CD14-positive monocyte (primary cell): ENCODE measurements around the gene SFRP4. TPM values are rescaled to one million over a fixed set of nuclear protein-coding genes. Genes with fewer than 3 reads are reported as not detected.
"Not testable (repeated sequence)": the region's sequence is repeated elsewhere in the genome, so short reads cannot be mapped to it uniquely, and the experiment has no call there.

Experiments
- DNase-seq, 3 donors: peaks; one replicate each; pipeline ENCODE4 v3.0.0-alpha.2; 2011 to 2022
- H2AFZ ChIP-seq: 2 replicates; pipeline ENCODE4 v1.6.0; 2012; ENCODE audit warnings: mild to moderate bottlenecking, low read depth, low read length, inconsistent platforms; ENCODE audit not compliant: insufficient read depth, poor library complexity, severe bottlenecking
- H3K27ac ChIP-seq, 2 donors: 1 replicate in 1 of 2; 2 replicates in 1 of 2; pipeline ENCODE4 v1.5.1; 2012 to 2013; ENCODE audit warnings: low read length in 2 of 2, control low read depth in 1 of 2, inconsistent platforms in 1 of 2, low read depth in 1 of 2, mild to moderate bottlenecking in 1 of 2
- H3K27me3 ChIP-seq, 2 donors: one replicate each; pipeline versions ENCODE4 v1.6.0 to v1.6.1; 2011 to 2013; ENCODE audit warnings: low read length in 2 of 2; ENCODE audit not compliant: control insufficient read depth in 2 of 2, insufficient read depth in 2 of 2
- H3K36me3 ChIP-seq, 2 donors: replicated peaks in 1 of 2; 1 replicate in 1 of 2; 2 replicates in 1 of 2; pipeline versions ENCODE4 v1.5.1 to v1.6.1; 2012 to 2013; ENCODE audit warnings: low read length in 2 of 2, control low read depth in 1 of 2, inconsistent platforms in 1 of 2, mild to moderate bottlenecking in 1 of 2; ENCODE audit not compliant: insufficient read depth in 2 of 2, control insufficient read depth in 1 of 2
- H3K4me1 ChIP-seq, 2 donors: 1 replicate in 1 of 2; 2 replicates in 1 of 2; pipeline versions ENCODE4 v1.5.1 to v1.6.1; 2012 to 2013; ENCODE audit warnings: low read length in 2 of 2, control low read depth in 1 of 2, inconsistent platforms in 1 of 2, mild to moderate bottlenecking in 1 of 2, moderate library complexity in 1 of 2; ENCODE audit not compliant: insufficient read depth in 2 of 2, control insufficient read depth in 1 of 2
- H3K4me2 ChIP-seq: replicated peaks from 2 replicates; pipeline ENCODE3; 2012; ENCODE audit warnings: low read length, moderate library complexity, mild to moderate bottlenecking; ENCODE audit not compliant: poor library complexity, severe bottlenecking; ENCODE audit errors: extremely low read depth
- H3K4me3 ChIP-seq, 3 experiments: fragments of 200-600 bp in 1 of 3; sonication (generic) in 1 of 3; replicated peaks in 1 of 3; 1 replicate in 2 of 3; 2 replicates in 1 of 3; pipeline ENCODE4 v1.5.1; 2011 to 2013; ENCODE audit warnings: low read length in 3 of 3, mild to moderate bottlenecking in 3 of 3, control low read depth in 2 of 3, low read depth in 2 of 3, inconsistent platforms in 1 of 3, moderate library complexity in 1 of 3
- H3K79me2 ChIP-seq: 2 replicates; pipeline ENCODE4 v1.6.0; 2012; ENCODE audit warnings: mild to moderate bottlenecking, control low read depth, inconsistent platforms, low read length, moderate library complexity; ENCODE audit not compliant: insufficient read depth
- H3K9ac ChIP-seq: 2 replicates; pipeline ENCODE4 v1.6.0; 2017; ENCODE audit warnings: low read length, mild to moderate bottlenecking; ENCODE audit not compliant: insufficient read depth, poor library complexity, severe bottlenecking
- H3K9me3 ChIP-seq, 2 donors: replicated peaks in 1 of 2; 1 replicate in 1 of 2; 2 replicates in 1 of 2; pipeline versions ENCODE4 v1.5.1 to v1.6.1; 2012 to 2013; ENCODE audit warnings: low read length in 2 of 2, control low read depth in 1 of 2; ENCODE audit not compliant: control insufficient read depth in 1 of 2, insufficient read depth in 1 of 2
- H4K20me1 ChIP-seq: 2 replicates; pipeline ENCODE4 v1.6.0; 2012; ENCODE audit warnings: mild to moderate bottlenecking, low read length, control low read depth, moderate library complexity; ENCODE audit not compliant: insufficient read depth
- H3K27ac Mint-ChIP-seq, 7 donors: one replicate each; pipeline ENCODE4 v1.8.0; 2020; ENCODE audit warnings: mild to moderate bottlenecking in 7 of 7, mixed read lengths in 7 of 7, moderate library complexity in 6 of 7, inconsistent platforms in 2 of 7
- H3K27me3 Mint-ChIP-seq, 3 donors: one replicate each; pipeline ENCODE4 v1.8.0; 2021 to 2022; ENCODE audit warnings: low read depth in 3 of 3, mild to moderate bottlenecking in 3 of 3, mixed read lengths in 3 of 3, moderate library complexity in 3 of 3, inconsistent platforms in 1 of 3
- H3K36me3 Mint-ChIP-seq, 2 donors: one replicate each; pipeline ENCODE4 v1.8.0; 2020; ENCODE audit warnings: mixed read lengths in 2 of 2, inconsistent platforms in 1 of 2, mild to moderate bottlenecking in 1 of 2
- H3K4me1 Mint-ChIP-seq: one replicate; pipeline ENCODE4 v1.8.0; 2020; ENCODE audit warnings: mild to moderate bottlenecking, mixed read lengths
- H3K4me3 Mint-ChIP-seq, 2 donors: one replicate each; pipeline ENCODE4 v1.8.0; 2020; ENCODE audit warnings: mild to moderate bottlenecking in 2 of 2, mixed read lengths in 2 of 2, moderate library complexity in 1 of 2
- H3K9me3 Mint-ChIP-seq, 7 donors: one replicate each; pipeline ENCODE4 v1.8.0; 2020 to 2022; ENCODE audit warnings: mixed read lengths in 7 of 7, mild to moderate bottlenecking in 6 of 7, moderate library complexity in 6 of 7, inconsistent platforms in 2 of 7
- WGBS: methylation state at CpG from one replicate; pipeline ENCODE4 v1.1.5; 2013; ENCODE audit warnings: missing lambda C conversion rate; ENCODE audit not compliant: insufficient coverage; 5-methylcytosine and 5-hydroxymethylcytosine counted together
- intact Hi-C, 2 donors: fragments of 100-400 bp; cut with micrococcal nuclease; formaldehyde crosslinking; loops; one replicate each; pipeline versions ENCODE4 v1.15.0 to v1.15.1; 2023
- polyA plus RNA-seq, 3 donors: library from polyadenylated mRNA; depleted of rRNA in 1 of 3; unstranded in 2 of 3; stranded (reverse) in 1 of 3; fragments of 300-500 nt in 2 of 3; fragments of >200 nt in 1 of 3; fragmentation: Illumina TruSeq in 2 of 3; gene quantifications; 1 replicate in 2 of 3; 2 replicates in 1 of 3; pipeline ENCODE4 v1.2.3, GENCODE V29; 2012 to 2021
- TF ChIP-seq, protein P1 (sequence below): fragments of 200-600 bp; IDR thresholded peaks from one replicate; pipeline ENCODE4 v1.8.0; 2022; ENCODE audit warnings: antibody characterized with exemption, mild to moderate bottlenecking

Gene SFRP4
- polyA plus RNA-seq, 3 donors, result not detected

DNA sequence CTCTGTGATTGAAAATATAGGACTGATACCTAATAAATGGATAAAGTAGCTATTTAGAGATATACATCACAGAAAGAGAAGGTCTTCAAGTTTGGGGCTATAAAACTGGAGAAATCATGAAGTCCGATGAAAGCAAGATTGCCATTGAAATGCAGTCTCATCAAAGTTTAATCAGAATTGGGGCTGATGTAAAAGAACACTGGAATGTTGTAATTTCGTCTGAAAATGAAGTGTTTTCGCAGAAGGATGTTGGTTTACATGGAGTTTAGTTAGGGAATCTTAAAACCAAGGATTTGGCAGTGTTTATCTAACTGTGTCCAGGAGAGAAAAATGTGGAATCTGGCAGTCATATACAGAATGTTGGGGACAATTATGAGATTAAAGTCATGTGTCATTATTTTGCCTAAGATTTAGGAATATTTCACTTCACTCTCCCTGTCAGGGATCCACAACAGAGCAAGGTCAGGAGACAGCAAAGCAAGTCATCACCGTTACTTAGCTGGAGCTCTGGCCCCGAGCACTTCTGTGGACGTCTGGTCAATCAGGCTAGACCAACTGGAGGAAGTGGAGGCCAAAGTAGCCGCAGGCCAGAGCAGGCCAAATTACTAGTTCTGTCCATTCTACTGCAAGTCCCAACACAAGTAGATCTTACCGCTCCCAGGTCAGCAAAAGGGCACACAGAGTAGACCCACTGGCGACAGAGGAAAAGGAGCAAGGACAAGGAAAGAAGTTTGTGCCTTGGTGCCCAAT, 40.8 kb upstream of the SFRP4 start:
- Mint-ChIP-seq H3K36me3 (no peaks in the 10 kb centered on the region), H3K9me3 (peaks cover 0 to 6% (median 4%) of the 10 kb centered on the region in 7 donors), H3K27me3 (no peaks in the 10 kb centered on the region), H3K27ac (no peak overlapping the region), H3K4me3 (no peak overlapping the region), H3K4me1 (peaks cover 7% of the 10 kb centered on the region)
- no peaks in the 10 kb centered on the region for H3K27me3 ChIP-seq
- H3K4me3 ChIP-seq, result no peak overlapping the region
- no peaks in the 10 kb centered on the region for H4K20me1 ChIP-seq
- H3K4me1 ChIP-seq, result peaks cover 5 to 6% of the 10 kb centered on the region in 2 donors
- H3K4me2 ChIP-seq, result no peak overlapping the region
- TF ChIP-seq, protein P1, sequence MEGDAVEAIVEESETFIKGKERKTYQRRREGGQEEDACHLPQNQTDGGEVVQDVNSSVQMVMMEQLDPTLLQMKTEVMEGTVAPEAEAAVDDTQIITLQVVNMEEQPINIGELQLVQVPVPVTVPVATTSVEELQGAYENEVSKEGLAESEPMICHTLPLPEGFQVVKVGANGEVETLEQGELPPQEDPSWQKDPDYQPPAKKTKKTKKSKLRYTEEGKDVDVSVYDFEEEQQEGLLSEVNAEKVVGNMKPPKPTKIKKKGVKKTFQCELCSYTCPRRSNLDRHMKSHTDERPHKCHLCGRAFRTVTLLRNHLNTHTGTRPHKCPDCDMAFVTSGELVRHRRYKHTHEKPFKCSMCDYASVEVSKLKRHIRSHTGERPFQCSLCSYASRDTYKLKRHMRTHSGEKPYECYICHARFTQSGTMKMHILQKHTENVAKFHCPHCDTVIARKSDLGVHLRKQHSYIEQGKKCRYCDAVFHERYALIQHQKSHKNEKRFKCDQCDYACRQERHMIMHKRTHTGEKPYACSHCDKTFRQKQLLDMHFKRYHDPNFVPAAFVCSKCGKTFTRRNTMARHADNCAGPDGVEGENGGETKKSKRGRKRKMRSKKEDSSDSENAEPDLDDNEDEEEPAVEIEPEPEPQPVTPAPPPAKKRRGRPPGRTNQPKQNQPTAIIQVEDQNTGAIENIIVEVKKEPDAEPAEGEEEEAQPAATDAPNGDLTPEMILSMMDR, result no peak
- H3K9ac ChIP-seq, result no peak overlapping the region
- no peak overlapping the region for H3K27ac ChIP-seq
- no peak for DNase-seq
- intact Hi-C loops, result no loop called here
- no peaks in the 10 kb centered on the region for H3K9me3 ChIP-seq
- no peaks in the 10 kb centered on the region for H3K36me3 ChIP-seq
- 97% methylated on average over 9 of the region's 9 CpGs for WGBS
- H3K79me2 ChIP-seq, result no peaks in the 10 kb centered on the region
- H2AFZ ChIP-seq, result no peak overlapping the region

DNA sequence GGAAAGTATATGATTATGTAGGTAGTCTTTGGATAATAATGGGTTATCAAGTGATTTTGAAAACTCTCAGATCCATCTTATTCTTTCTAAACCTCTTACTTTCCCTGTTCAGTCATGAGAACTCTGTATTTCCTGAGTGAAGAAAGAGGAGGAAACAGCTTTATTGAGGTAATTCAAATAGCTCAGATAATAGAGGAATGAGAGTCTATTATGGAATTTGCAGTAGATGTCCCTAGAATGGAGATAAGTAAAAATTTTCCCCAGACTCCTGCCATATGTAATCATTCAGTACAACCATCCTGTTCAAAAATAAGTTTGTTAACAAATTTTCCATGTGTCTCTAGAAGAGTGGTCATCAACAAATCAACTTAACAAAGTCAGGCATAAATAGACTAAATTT, 40.2 kb upstream of the SFRP4 start:
- Histone ChIP-seq H4K20me1 (no peaks in the 10 kb centered on the region), H3K36me3 (no peaks in the 10 kb centered on the region), H3K79me2 (no peaks in the 10 kb centered on the region), H3K27ac (no peak overlapping the region), H3K4me3 (no peak overlapping the region), H3K4me1 (peaks cover 11 to 12% of the 10 kb centered on the region in 2 donors), H3K9me3 (no peaks in the 10 kb centered on the region), H3K4me2 (no peak overlapping the region), H3K27me3 (no peaks in the 10 kb centered on the region), H3K9ac (no peak overlapping the region), H2AFZ (no peak overlapping the region)
- no peaks in the 10 kb centered on the region for H3K36me3 Mint-ChIP-seq
- H3K4me3 Mint-ChIP-seq, result no peak overlapping the region
- peaks cover 0 to 6% (median 4%) of the 10 kb centered on the region in 7 donors for H3K9me3 Mint-ChIP-seq
- TF ChIP-seq, protein P1, result no peak
- intact Hi-C loops, result no loop called here
- H3K4me1 Mint-ChIP-seq, result peaks cover 13% of the 10 kb centered on the region
- no peak overlapping the region for H3K27ac Mint-ChIP-seq
- H3K27me3 Mint-ChIP-seq, result no peaks in the 10 kb centered on the region
- no peak for DNase-seq

DNA sequence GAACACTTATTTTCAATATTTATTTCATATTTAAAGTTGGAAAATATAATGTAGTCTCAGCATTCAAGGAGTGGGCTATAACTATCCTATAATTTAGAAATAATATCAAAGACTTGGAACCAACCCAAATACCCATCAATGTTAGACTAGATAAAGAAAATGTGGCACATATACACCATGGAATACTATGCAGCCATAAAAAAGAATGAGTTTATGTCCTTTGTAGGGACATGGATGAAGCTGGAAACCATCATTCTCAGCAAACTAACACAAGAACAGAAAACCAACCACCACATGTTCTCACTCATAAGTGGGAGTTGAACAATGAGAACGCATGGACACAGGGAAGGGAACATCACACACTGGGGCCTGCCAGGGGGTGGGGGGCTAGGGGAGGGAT, 37.6 kb upstream of the SFRP4 start:
- H3K4me3 Mint-ChIP-seq, intact Hi-C loops, H3K9ac ChIP-seq, H3K9me3 Mint-ChIP-seq, H3K36me3 ChIP-seq, H3K27me3 Mint-ChIP-seq, H3K9me3 ChIP-seq, H3K27ac ChIP-seq, H3K27me3 ChIP-seq, H3K27ac Mint-ChIP-seq, DNase-seq, H3K36me3 Mint-ChIP-seq, H4K20me1 ChIP-seq, H3K79me2 ChIP-seq, H3K4me2 ChIP-seq, H3K4me3 ChIP-seq, H2AFZ ChIP-seq: not testable (repeated sequence)
- peaks cover 23% of the 10 kb centered on the region for H3K4me1 Mint-ChIP-seq
- peaks cover 12% of the 10 kb centered on the region in 2 donors for H3K4me1 ChIP-seq
- no CpG with 5 or more reads among the region's 1 CpG for WGBS
